Measurements from ENCODE around the gene SCARF1. TPM values are rescaled to one million over a fixed set of nuclear protein-coding genes. Genes with fewer than 3 reads are reported as not detected.

Gene SCARF1
- total RNA-seq, 4 donors from 2014 or later = 1.8 to 12.4 (median 4.6) TPM

GRCh38 chr17:1644493-1645206 is 882 bp downstream of the SCARF1 start:
- no peak for DNase-seq (ENCODE audit: low spot score in 2 of 2)
- Histone ChIP-seq H3K27me3 (no peaks in the 10 kb centered on the region), H3K9me3 (no peaks in the 10 kb centered on the region), H3K4me1 (peaks cover 40% of the 10 kb centered on the region), H3K36me3 (no peaks in the 10 kb centered on the region), H3K4me3 (peak overlapping the region; percentile 59), H3K27ac (peak overlapping the region; percentile 39)
- TF ChIP-seq POLR2A (IDR thresholded peaks at IDR 0.05) (no peak), EP300 (IDR thresholded peaks at IDR 0.05) (no peak), CTCF (IDR thresholded peaks at IDR 0.05) (no peak), POLR2AphosphoS5 (IDR thresholded peaks at IDR 0.05) (no peak)
- WGBS = 59% methylated on average over 11 of the region's 15 CpGs

GRCh38 chr17:1643999-1644492 is 1.5 kb downstream of the SCARF1 start:
- no peaks in the 10 kb centered on the region for H3K9me3 ChIP-seq
- no peak for TF ChIP-seq POLR2AphosphoS5 (IDR thresholded peaks at IDR 0.05)
- no peak for TF ChIP-seq EP300 (IDR thresholded peaks at IDR 0.05)
- TF ChIP-seq CTCF (IDR thresholded peaks at IDR 0.05) = no peak
- TF ChIP-seq POLR2A (IDR thresholded peaks at IDR 0.05) = no peak
- no peak for DNase-seq (ENCODE audit: low spot score in 2 of 2)
- peak overlapping the region; percentile 2 for H3K27ac ChIP-seq
- peaks cover 39% of the 10 kb centered on the region for H3K4me1 ChIP-seq
- no peaks in the 10 kb centered on the region for H3K36me3 ChIP-seq
- H3K27me3 ChIP-seq = no peaks in the 10 kb centered on the region
- WGBS = 66% methylated on average over 3 of the region's 13 CpGs
- peak overlapping the region; percentile 59 for H3K4me3 ChIP-seq

GRCh38 chr17:1643293-1643998 is 2.1 kb downstream of the SCARF1 start:
- no peak overlapping the region for H3K27ac ChIP-seq
- DNase-seq (ENCODE audit: low spot score in 2 of 2) = no peak
- peaks cover 36% of the 10 kb centered on the region for H3K4me1 ChIP-seq
- no peaks in the 10 kb centered on the region for H3K36me3 ChIP-seq
- H3K9me3 ChIP-seq = no peaks in the 10 kb centered on the region
- no peaks in the 10 kb centered on the region for H3K27me3 ChIP-seq
- H3K4me3 ChIP-seq = peak overlapping the region; percentile 59
- TF ChIP-seq POLR2AphosphoS5 (IDR thresholded peaks at IDR 0.05) (no peak), EP300 (IDR thresholded peaks at IDR 0.05) (no peak), CTCF (IDR thresholded peaks at IDR 0.05) (peak in 1 of 2 donors; percentile 37), POLR2A (IDR thresholded peaks at IDR 0.05) (no peak)
- whole genome bisulfite sequencing = no CpG with 5 or more reads among the region's 90 CpGs

GRCh38 chr17:1641065-1641403 is 4.5 kb downstream of the SCARF1 start:
- Histone ChIP-seq H3K4me3 (no peak overlapping the region), H3K36me3 (no peaks in the 10 kb centered on the region), H3K9me3 (no peaks in the 10 kb centered on the region), H3K4me1 (peaks cover 20% of the 10 kb centered on the region), H3K27ac (no peak overlapping the region), H3K27me3 (no peaks in the 10 kb centered on the region)
- TF ChIP-seq POLR2A (IDR thresholded peaks at IDR 0.05) = no peak
- TF ChIP-seq POLR2AphosphoS5 (IDR thresholded peaks at IDR 0.05) = no peak
- no peak for TF ChIP-seq CTCF (IDR thresholded peaks at IDR 0.05)
- no peak for TF ChIP-seq EP300 (IDR thresholded peaks at IDR 0.05)
- WGBS = 62% methylated on average over 12 of the region's 12 CpGs
- DNase-seq (ENCODE audit: low spot score in 2 of 2) = no peak

All from suprapubic skin (tissue), 4 donors.